Liver (tissue), 9 donors: ENCODE results near the gene RAB6A. TPM values are rescaled to one million over a fixed set of nuclear protein-coding genes. Genes with fewer than 3 reads are reported as not detected.

ENCODE experiments used
- DNase-seq: peaks from one replicate; pipeline ENCODE4 v3.0.0-alpha.2; 2017; ENCODE audit warnings: low spot score
- H3K27ac ChIP-seq, 2 donors: one replicate each; pipeline ENCODE4 v1.7.0; 2013; ENCODE audit warnings: inconsistent platforms in 2 of 2, low read length in 2 of 2, control low read depth in 1 of 2, low read depth in 1 of 2, mild to moderate bottlenecking in 1 of 2
- H3K27me3 ChIP-seq, 4 donors: one replicate each; pipeline versions ENCODE4 v1.6.1 to v1.7.0; 2013; ENCODE audit warnings: low read length in 3 of 4, inconsistent platforms in 1 of 4, mild to moderate bottlenecking in 1 of 4, moderate library complexity in 1 of 4; ENCODE audit not compliant: control insufficient read depth in 4 of 4, insufficient read depth in 4 of 4
- H3K36me3 ChIP-seq, 4 donors: one replicate each; pipeline versions ENCODE4 v1.6.1 to v1.7.0; 2013; ENCODE audit warnings: low read length in 3 of 4, mild to moderate bottlenecking in 3 of 4, low read depth in 1 of 4, moderate library complexity in 1 of 4; ENCODE audit not compliant: control insufficient read depth in 4 of 4, insufficient read depth in 3 of 4
- H3K4me1 ChIP-seq, 4 donors: one replicate each; pipeline versions ENCODE4 v1.6.1 to v1.7.0; 2013; ENCODE audit warnings: low read length in 3 of 4, mild to moderate bottlenecking in 3 of 4, moderate library complexity in 1 of 4; ENCODE audit not compliant: control insufficient read depth in 4 of 4, insufficient read depth in 4 of 4
- H3K4me3 ChIP-seq, 3 donors: one replicate each; pipeline versions ENCODE4 v1.6.1 to v1.7.0; 2013; ENCODE audit warnings: low read length in 3 of 3, control low read depth in 1 of 3, low read depth in 1 of 3, mild to moderate bottlenecking in 1 of 3
- H3K9ac ChIP-seq, 2 donors: one replicate each; pipeline ENCODE4 v1.7.0; 2013; ENCODE audit warnings: low read length in 2 of 2, mild to moderate bottlenecking in 2 of 2, moderate library complexity in 2 of 2, control low read depth in 1 of 2, low read depth in 1 of 2
- H3K9me3 ChIP-seq, 4 donors: one replicate each; pipeline versions ENCODE4 v1.6.1 to v1.7.0; 2013; ENCODE audit warnings: low read length in 3 of 4; ENCODE audit not compliant: control insufficient read depth in 4 of 4
- EGR1 ChIP-seq, 2 donors: IDR thresholded peaks; 2 replicates each; pipeline ENCODE4 v1.6.1; 2016 to 2018; ENCODE audit warnings: antibody characterized with exemption in 2 of 2, low read depth in 2 of 2
- FOXA1 ChIP-seq: IDR thresholded peaks from 2 replicates; pipeline ENCODE4 v1.6.1; 2016; ENCODE audit warnings: antibody characterized with exemption
- FOXA2 ChIP-seq: IDR thresholded peaks from 2 replicates; pipeline ENCODE4 v1.6.1; 2016; ENCODE audit warnings: antibody characterized with exemption
- GABPA ChIP-seq, 2 donors: IDR thresholded peaks in 1 of 2; conservative IDR thresholded peaks in 1 of 2; 2 replicates each; pipeline ENCODE4 v1.6.1; 2016; ENCODE audit warnings: antibody characterized with exemption in 2 of 2, mild to moderate bottlenecking in 1 of 2, moderate library complexity in 1 of 2
- HNF4A ChIP-seq, 2 donors: conservative IDR thresholded peaks; 2 replicates each; pipeline ENCODE4 v1.6.1; 2016; ENCODE audit warnings: antibody characterized with exemption in 2 of 2, mild to moderate bottlenecking in 2 of 2
- HNF4G ChIP-seq: IDR thresholded peaks from 2 replicates; pipeline ENCODE4 v1.6.1; 2016; ENCODE audit warnings: antibody characterized with exemption
- JUND ChIP-seq, 2 donors: IDR thresholded peaks; 2 replicates each; pipeline ENCODE4 v1.6.1; 2016; ENCODE audit warnings: antibody characterized with exemption in 2 of 2
- MAX ChIP-seq: IDR thresholded peaks from 2 replicates; pipeline ENCODE4 v1.6.1; 2016; ENCODE audit warnings: antibody characterized with exemption
- NR2F2 ChIP-seq: IDR thresholded peaks from 2 replicates; pipeline ENCODE4 v1.6.1; 2016; ENCODE audit warnings: antibody characterized with exemption
- RAD21 ChIP-seq, 2 donors: IDR thresholded peaks; 2 replicates each; pipeline ENCODE4 v1.6.1; 2016; ENCODE audit warnings: antibody characterized with exemption in 2 of 2, mild to moderate bottlenecking in 2 of 2
- REST ChIP-seq: IDR thresholded peaks from 2 replicates; pipeline ENCODE4 v1.6.1; 2016; ENCODE audit warnings: antibody characterized with exemption, mild to moderate bottlenecking
- RXRA ChIP-seq, 2 donors: IDR thresholded peaks; 2 replicates each; pipeline ENCODE4 v1.6.1; 2017 to 2018; ENCODE audit warnings: antibody characterized with exemption in 2 of 2, mild to moderate bottlenecking in 1 of 2
- SP1 ChIP-seq: IDR thresholded peaks from 2 replicates; pipeline ENCODE4 v1.6.1; 2018; ENCODE audit warnings: antibody characterized with exemption, mild to moderate bottlenecking
- TAF1 ChIP-seq: conservative IDR thresholded peaks from 2 replicates; pipeline ENCODE4 v1.6.1; 2016; ENCODE audit warnings: antibody characterized with exemption, mild to moderate bottlenecking
- YY1 ChIP-seq: IDR thresholded peaks from 2 replicates; pipeline ENCODE4 v1.6.1; 2016; ENCODE audit warnings: antibody characterized with exemption, mild to moderate bottlenecking
- WGBS: extraction: QIAGEN DNeasy Blood & Tissue Kit; methylation state at CpG from one replicate; pipeline ENCODE4 v1.1.7; 2013; 5-methylcytosine and 5-hydroxymethylcytosine counted together
- polyA plus RNA-seq, 2 donors: library from polyadenylated mRNA; stranded (reverse) in 1 of 2; unstranded in 1 of 2; fragments of 200-250 nt in 1 of 2; fragments of >200 nt in 1 of 2; fragmentation: Nextera tagmentation in 1 of 2; extraction: Ambion mirVana in 1 of 2; gene quantifications; one replicate each; pipeline versions ENCODE4 v1.2.1 to v1.2.3, GENCODE V29; 2013 to 2015
- total RNA-seq, 2 donors: library from RNA; depleted of rRNA; stranded (reverse); fragments of >200 nt; gene quantifications; one replicate each; pipeline ENCODE4 v1.2.3, GENCODE V29; 2014
- TF ChIP-seq, protein P1 (sequence below): fragments of 150-350 bp; IDR thresholded peaks from 2 replicates; pipeline ENCODE4 v1.5.1; 2017; ENCODE audit warnings: improper control_type of control experiment, low read depth, low read length; ENCODE audit not compliant: missing input control
- TF ChIP-seq, protein P2 (sequence below): IDR thresholded peaks from 2 replicates; pipeline ENCODE4 v1.6.1; 2016; ENCODE audit warnings: antibody characterized with exemption
- TF ChIP-seq, protein P3 (sequence below): IDR thresholded peaks from 2 replicates; pipeline ENCODE4 v1.6.1; 2016; ENCODE audit warnings: antibody characterized with exemption
- donor health status: healthy.
- donor health status: healthy.
- donor health status: healthy.
- donor health status: healthy.
- donor health status: healthy.

RAB6A gene
- total and polyA plus RNA-seq, 4 donors: 36.0 to 165 (median 51.5) TPM

- peaks cover 15 to 27% (median 19%) of the 10 kb centered on the region in 4 donors for H3K4me1 ChIP-seq
Observed at GRCh38 chr11:73750228-73750627, 10.6 kb downstream of the RAB6A start.

DNA sequence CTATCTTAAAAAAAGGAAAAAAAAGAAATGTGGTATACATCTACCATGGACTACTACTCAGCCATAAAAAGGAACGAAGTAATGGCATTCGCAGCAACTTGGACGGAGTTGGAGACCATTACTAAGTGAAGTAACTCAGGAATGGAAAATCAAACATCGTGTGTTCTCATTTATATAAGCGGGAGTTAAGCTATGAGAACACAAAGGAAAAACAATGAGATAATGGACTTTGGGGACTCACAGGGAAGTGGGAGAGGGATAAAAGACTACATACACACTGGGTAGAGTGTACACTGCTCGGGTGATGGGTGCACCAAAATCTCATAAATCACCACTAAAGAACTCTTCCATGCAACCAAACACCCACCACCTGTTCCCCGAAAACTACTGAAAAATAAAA lies 11.8 kb downstream of the RAB6A start:
- TF ChIP-seq JUND (IDR thresholded peaks at IDR 0.05) (no peak), REST (no peak), YY1 (no peak), SP1 (no peak), TAF1 (no peak), FOXA2 (no peak), EGR1 (IDR thresholded peaks at IDR 0.05; ENCODE audit: low read depth in 2 of 2) (no peak), HNF4A (conservative IDR thresholded peaks at IDR 0.05) (no peak), HNF4G (no peak), GABPA (IDR thresholded peaks at IDR 0.05 in 1 of 2, conservative IDR thresholded peaks at IDR 0.05 in 1 of 2) (no peak), MAX (no peak), RAD21 (IDR thresholded peaks at IDR 0.05) (no peak), FOXA1 (no peak), RXRA (IDR thresholded peaks at IDR 0.05) (no peak), NR2F2 (no peak)
- TF ChIP-seq, protein P1, sequence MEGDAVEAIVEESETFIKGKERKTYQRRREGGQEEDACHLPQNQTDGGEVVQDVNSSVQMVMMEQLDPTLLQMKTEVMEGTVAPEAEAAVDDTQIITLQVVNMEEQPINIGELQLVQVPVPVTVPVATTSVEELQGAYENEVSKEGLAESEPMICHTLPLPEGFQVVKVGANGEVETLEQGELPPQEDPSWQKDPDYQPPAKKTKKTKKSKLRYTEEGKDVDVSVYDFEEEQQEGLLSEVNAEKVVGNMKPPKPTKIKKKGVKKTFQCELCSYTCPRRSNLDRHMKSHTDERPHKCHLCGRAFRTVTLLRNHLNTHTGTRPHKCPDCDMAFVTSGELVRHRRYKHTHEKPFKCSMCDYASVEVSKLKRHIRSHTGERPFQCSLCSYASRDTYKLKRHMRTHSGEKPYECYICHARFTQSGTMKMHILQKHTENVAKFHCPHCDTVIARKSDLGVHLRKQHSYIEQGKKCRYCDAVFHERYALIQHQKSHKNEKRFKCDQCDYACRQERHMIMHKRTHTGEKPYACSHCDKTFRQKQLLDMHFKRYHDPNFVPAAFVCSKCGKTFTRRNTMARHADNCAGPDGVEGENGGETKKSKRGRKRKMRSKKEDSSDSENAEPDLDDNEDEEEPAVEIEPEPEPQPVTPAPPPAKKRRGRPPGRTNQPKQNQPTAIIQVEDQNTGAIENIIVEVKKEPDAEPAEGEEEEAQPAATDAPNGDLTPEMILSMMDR: no peak
- TF ChIP-seq, protein P2, sequence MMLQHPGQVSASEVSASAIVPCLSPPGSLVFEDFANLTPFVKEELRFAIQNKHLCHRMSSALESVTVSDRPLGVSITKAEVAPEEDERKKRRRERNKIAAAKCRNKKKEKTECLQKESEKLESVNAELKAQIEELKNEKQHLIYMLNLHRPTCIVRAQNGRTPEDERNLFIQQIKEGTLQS: no peak
- TF ChIP-seq, protein P3, sequence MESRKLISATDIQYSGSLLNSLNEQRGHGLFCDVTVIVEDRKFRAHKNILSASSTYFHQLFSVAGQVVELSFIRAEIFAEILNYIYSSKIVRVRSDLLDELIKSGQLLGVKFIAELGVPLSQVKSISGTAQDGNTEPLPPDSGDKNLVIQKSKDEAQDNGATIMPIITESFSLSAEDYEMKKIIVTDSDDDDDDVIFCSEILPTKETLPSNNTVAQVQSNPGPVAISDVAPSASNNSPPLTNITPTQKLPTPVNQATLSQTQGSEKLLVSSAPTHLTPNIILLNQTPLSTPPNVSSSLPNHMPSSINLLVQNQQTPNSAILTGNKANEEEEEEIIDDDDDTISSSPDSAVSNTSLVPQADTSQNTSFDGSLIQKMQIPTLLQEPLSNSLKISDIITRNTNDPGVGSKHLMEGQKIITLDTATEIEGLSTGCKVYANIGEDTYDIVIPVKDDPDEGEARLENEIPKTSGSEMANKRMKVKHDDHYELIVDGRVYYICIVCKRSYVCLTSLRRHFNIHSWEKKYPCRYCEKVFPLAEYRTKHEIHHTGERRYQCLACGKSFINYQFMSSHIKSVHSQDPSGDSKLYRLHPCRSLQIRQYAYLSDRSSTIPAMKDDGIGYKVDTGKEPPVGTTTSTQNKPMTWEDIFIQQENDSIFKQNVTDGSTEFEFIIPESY: no peak
- no peak overlapping the region for H3K27ac ChIP-seq
- DNase-seq: no peak
- H3K27me3 ChIP-seq: no peaks in the 10 kb centered on the region
- no peaks in the 10 kb centered on the region for H3K36me3 ChIP-seq
- 96% methylated on average over 7 of the region's 7 CpGs for WGBS
- no peaks in the 10 kb centered on the region for H3K9me3 ChIP-seq
- peaks cover 13 to 25% (median 17%) of the 10 kb centered on the region in 4 donors for H3K4me1 ChIP-seq
- no peak overlapping the region for H3K4me3 ChIP-seq
- no peak overlapping the region for H3K9ac ChIP-seq

More at GRCh38 chr11:73750228-73750627, 10.6 kb downstream of the RAB6A start:
- DNase-seq: no peak
- Histone ChIP-seq H3K4me3 (no peak overlapping the region), H3K27me3 (no peaks in the 10 kb centered on the region), H3K9ac (no peak overlapping the region), H3K9me3 (no peaks in the 10 kb centered on the region), H3K27ac (no peak overlapping the region), H3K36me3 (no peaks in the 10 kb centered on the region)
- peak; percentile 52 to 55 for TF ChIP-seq HNF4A (conservative IDR thresholded peaks at IDR 0.05)
- TF ChIP-seq FOXA2: no peak
- WGBS: 47% methylated on average over 5 of the region's 5 CpGs
